NCI-H1694 (cell line): ENCODE results near the gene PIK3C2G.
A peak's percentile ranks its signal among the peaks of the same experiment; 100 is the strongest.

Source experiments
- DNase-seq: peaks from one replicate; lab custom pipeline; 2025; lab: John Stamatoyannopoulos, UW

Gene PIK3C2G

DNA sequence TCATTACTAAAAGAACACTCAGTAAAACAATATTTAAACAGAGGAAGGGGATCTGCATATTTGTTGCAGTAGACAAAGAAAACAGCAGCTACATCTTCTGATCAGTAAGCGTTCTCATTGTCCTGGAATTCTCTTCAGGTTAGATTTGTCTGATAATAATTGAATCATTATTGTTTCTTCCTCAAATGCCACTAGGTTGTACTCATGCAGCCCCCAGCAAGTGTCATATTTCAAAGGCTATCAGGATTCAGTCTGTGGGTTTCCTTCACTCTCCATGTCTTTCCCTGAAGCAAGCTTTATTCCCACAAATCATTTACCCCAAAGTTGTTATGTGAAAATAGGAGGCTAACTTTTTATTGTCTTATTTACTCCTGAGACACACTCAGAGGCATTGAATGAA, 14.7 kb downstream of the PIK3C2G start:
- DNase-seq: no peak

DNA sequence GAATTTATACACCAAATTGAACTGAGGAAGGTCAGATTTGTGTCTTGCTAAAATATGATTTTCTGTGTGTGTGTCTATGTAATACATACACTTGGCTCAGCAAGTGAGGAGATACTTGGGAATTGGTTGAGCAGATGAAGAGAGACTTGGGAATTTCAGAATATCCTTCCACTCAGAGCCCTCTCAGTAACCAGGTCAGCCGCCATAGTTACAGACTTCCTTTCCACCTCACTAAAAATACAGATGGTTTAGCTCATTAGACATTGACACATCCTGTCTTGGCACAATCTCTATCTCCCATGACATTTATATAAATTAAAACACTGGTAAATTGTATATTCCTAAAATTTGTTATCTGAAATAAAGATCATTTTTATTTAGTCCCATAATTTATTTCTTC, 15.9 kb downstream of the PIK3C2G start:
- DNase-seq: no peak

DNA sequence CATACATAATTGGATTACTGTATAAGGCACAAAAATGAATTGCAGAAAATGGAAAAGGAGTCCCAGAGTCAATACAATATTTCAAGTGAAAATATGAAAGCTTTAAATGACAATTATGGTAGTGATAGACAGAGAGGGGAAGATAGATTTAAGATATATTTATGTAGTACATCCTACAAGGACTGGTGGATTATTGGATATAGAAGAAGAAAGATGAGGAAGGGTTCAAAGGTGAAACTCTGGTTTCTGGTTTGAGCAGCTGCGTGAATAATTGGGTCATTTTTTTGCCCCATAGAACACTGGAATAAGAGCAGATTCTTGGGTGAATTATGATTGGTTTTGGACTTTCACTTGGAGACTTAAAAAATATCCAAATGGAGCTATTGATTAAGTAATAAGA, 19.4 kb downstream of the PIK3C2G start:
- DNase-seq: no peak

DNA sequence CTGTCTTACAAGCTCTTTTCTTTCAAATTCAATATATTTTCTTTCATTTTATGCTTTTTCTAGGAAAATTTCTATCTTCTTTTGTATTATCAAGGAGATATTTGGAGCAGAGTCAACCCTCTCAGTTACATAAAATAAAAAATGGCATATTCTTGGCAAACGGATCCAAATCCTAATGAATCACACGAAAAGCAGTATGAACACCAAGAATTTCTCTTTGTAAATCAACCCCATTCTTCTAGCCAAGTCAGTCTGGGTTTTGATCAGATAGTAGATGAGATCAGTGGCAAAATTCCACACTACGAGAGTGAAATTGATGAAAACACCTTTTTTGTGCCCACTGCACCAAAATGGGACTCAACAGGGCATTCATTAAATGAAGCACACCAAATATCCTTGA, 20.6 kb downstream of the PIK3C2G start:
- no peak for DNase-seq

DNA sequence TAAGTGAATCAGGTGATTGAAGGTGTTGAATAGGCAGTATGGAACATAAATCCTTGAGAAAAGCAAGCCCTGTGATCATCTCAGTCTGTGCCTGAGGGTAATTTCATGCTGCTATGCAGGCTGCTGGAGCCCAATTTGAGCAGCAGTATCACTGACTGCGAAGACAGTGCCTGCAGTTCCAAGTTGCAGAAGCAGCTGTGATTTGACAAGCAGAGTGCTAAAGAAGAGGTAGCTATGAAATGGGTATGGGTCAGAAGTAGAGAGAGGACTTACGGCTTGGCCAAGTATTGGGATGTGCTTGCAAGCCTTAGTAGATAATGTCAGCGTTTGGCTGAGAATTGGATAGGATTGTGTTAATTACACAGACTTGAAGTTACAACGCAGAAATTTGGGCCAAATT, 22.5 kb downstream of the PIK3C2G start:
- no peak for DNase-seq

DNA sequence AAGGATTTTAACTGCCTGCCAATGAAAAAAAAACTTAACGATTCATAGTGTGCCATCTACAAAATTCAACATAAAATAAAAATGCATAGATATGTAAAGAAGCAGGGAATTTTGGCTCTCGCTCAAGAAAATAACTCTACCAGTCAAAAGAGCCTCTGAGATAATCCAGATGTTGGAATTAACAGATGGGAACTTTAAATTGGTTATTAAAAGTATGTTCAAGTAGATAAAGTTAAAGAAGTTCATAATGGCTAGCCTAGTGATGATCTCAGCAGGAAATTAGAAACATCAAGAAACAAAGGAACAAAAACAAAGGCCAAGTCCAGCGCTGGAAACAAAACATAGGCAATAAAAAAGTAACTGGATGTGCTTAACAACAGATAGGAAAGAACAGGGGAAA, 23.1 kb downstream of the PIK3C2G start:
- DNase-seq: no peak

DNA sequence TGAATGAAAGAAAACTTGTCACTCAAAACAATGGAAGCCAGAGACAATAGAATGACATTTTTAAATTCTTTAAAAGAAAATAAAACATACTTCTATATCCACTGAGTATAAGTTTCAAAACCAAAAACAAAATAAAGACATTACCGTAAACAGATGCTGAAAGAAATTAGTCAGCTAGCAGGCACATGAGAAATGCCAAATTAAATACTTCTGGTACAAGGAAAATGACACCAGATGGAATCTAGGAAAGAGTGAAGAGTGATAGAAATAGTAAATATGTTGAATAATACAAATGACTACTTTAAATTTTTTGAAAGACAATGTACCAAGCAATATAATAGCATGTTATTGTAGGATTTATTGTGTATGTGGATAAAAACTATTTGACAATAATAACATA, 23.8 kb downstream of the PIK3C2G start:
- no peak for DNase-seq

DNA sequence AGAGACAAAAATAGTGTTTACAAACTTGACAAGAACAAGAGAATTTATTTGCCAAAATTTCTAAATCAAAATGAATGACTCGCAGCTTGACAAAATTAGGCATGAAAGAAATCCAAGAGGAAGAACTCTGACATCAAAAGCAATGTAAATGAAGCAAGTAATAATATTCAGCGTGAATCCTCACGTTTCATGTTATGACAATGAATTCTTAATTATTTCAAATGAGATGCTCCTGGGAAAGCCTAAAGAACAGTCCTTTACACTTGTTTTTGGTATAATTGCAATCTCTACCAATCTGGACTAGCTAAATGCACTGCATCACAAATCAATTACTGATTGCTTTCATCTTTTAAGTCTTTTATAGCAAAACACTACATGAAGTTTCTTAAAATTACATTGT, 29.1 kb downstream of the PIK3C2G start:
- DNase-seq: no peak

DNA sequence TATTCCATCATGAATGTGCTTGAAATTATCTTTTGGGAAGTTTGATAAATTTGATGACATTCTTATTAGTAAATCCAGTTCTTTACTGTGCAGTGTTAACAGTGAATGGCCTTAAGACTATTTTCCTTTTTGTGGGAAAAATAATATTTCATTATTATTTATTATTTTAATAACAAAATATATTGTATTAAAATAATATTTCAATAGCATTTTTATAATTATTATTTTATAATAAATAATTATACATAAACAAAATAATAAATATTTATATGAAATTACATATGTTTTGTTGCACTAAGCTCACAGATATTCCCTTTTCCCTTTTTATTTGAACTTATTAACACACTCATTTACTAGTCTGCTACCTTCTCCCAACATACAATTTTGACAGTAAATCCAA, 33.6 kb downstream of the PIK3C2G start:
- DNase-seq: no peak

DNA sequence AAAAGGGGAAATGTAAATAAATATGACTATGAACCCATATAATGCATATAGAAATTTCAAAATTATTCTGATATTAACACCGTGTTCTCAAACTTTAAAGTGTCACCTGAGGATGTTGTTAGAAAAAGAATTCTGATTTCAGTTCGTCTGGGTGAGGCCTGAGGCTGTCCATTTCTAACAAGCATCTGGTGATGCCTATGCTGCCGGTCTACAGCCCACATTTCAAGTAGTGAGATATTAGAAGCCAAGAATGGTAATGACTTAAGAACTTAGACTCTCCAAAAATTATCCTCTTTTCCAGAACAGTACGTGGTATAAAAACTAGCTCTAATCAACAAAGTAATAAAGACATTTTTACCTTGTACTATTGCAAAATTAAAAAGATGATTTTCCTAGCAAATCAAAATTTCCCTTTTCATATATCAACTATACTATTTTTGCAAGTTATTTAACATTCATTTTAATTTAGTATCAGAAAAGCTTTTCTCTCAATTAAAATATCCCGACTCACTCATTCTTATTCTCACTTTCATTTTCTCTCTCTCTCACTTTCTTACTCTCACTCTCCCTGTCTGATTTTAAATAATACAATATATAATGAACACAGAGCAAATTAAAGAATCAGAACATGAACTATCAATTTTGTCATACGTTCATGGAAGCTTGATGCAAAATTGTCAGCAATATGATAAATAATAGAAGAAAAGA, 35.0 kb downstream of the PIK3C2G start:
- DNase-seq: no peak

DNA sequence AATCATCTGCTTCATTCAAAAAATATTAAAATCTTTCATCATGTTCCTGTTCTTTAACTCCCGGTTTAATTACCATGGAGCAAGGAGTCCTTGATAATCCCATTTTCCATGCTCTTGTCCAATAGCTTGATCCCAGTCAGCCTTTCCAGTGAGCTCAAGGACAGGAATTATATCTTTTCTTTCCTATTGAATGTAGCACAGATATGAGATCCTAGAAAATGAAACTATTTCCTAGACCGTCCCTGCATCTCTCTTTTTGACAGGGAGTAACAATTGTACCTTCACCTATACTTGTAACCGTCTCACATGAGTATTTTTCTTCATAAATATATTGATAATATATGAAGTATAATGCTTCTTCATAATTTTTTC, 35.6 kb downstream of the PIK3C2G start:
- DNase-seq: no peak

DNA sequence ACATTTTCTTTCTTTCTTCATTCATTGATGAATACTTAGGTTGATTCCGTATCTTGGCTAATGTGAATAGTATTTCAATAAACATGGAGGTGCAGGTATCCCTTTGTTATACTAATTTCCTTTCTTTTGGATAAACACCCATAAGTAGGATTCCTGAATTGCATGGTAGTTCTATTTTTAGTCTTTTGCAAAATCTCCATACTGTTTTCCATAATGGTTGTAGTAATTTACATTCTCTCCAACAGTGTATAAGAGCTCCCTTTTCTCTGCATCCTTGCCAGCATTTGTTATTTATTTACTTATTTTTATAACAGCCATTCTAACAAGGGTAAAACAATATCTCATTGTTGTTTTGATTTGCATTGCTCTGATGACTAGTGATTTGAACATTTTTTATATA, 36.6 kb downstream of the PIK3C2G start:
- DNase-seq: no peak

DNA sequence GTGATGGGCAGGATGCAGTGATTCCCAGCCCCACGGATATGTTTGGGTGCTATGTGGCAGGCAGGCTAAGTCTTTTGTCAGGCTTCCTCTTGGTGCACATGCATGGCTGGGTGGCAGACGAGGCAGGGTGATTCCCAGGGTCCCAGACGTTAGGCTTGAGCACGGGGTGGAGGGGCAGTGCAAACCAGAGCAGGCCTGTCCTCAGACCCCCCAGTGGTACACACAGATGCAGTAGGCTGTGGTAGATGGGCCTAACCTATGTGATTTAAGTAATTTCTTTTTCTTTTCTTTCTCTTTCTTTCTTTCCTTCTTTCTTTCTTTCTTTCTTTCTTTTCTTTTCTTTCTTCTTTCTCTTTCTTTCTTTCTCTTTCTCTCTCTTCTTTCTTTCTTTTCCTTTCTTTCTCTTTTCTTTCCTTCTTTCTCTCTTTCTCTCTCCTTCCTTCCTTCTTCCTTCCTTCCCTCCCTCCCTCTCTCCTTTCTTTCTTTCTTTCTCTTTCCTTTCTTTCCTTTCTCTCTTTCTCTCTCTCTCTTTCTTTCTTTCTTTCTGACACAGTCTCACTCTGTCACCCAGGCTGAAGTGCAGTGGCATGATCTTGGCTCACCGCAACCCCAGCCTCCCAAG, 41.6 kb downstream of the PIK3C2G start:
- DNase-seq: no peak

DNA sequence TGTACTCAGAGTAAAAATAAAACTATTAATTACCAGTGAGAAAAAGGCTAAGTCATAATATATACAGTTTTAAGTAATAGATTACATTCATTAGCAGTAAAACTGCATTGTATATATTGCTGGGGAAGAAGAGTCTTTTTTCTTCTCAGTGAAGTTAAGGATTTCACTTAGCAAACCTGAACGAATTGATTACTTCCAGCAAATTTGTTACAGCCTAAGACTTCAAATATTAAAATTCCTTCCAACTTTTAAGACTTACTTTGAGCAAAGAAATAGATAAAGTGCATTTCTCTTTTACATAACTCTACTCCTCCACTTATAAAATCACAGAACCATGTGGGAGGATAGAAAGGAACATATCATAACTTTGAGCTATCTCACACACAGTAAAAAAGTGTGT, 43.3 kb downstream of the PIK3C2G start:
- no peak for DNase-seq

DNA sequence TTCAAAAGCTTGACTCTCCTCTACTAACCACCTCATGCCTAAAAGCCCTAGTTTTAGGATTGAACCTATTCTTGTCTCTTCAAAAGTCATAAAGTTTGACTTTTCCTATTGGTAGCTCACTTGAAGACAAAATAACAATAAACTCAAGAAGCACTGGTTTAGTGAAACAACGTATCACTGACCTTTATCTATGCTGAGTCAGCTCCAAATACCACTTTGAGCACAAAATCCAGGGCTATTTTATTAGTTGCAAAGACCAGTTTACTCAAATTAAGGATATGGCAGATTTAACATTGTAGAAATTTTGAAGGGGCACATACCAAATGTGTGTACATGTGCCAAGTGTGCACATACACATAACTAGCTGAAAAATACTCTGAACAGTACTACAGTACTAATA, 45.0 kb downstream of the PIK3C2G start:
- no peak for DNase-seq

DNA sequence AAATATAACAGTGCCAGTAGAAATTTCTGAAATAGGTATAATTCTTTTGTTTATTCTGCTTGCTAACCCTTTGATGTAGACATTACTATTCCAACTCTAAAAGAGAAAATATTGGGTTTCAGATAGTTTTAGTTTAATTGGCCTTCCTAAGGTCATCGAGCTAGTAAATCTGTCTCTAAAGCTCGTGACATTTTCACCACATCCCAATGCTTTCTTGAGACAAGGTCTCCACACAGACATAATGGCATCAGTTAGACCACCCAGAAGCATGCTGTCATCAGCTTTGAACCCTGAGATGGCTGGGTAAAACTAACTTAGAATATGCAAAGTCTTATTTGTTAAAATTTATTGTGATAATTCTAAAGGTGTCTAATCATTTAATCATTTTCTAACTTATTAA, 52.0 kb downstream of the PIK3C2G start:
- no peak for DNase-seq

DNA sequence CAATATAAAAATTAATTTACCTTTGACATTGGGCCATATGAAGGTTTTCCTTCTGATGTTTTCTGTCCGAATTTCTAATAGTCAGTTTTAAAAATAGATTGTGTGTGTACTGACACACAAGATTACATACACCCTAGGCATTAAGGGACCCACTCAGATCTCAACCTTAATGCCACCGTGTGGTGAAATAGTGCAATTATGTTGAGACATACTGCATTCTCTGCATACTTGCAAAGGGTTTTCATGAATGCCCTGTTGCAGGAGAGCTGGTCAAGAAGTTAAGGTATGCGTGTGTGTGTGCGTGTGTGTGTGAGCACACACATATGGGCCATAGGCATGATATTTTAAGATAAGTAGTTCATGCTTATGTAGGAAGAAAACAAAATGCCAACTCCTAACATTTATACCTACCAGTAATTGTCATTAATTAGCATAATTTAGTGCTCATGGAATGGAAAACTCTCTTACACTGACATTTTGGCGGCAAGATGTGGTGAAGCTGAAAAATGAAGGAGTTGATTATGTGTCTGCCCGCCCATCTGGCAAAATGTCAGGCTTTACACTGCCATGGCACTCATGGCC, 58.8 kb downstream of the PIK3C2G start:
- DNase-seq: peak; percentile 32

DNA sequence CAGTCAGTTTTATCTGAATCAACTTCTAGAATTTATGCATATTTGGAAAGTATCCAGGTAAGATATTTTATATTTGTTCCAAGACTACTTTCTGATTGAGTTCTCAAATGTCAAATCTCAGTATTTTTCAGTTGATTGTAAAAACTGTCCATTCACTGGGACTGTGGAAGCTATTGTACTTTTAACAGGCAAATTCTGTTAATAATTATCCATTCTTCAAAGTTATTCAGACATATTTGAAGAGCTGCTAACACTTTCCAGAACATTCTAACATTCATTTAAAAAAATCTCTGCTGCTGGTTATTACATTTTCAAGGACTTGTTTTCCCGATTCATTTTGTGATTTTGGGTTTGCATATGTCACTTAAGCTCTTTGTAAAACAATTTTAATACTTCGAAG, 59.7 kb downstream of the PIK3C2G start:
- DNase-seq: no peak

DNA sequence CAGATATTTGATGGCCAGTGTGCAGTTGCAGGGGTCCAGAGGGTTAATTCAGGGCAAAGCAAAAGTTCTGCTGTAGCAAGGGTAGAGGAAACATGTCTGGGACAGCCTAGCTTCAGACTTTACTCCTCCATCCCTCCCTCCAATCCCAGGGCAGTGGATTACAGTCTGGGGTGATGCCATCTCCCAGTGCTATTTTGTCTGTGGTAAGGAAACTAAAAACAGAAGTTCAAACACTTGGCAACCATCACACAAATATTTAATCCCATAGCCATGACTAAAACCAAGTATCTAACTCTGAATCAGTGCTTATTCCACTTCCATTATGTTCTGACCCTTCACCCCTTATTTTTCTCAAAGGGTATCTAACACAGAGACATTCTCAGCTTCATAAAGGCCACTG, 61.8 kb downstream of the PIK3C2G start:
- DNase-seq: no peak

DNA sequence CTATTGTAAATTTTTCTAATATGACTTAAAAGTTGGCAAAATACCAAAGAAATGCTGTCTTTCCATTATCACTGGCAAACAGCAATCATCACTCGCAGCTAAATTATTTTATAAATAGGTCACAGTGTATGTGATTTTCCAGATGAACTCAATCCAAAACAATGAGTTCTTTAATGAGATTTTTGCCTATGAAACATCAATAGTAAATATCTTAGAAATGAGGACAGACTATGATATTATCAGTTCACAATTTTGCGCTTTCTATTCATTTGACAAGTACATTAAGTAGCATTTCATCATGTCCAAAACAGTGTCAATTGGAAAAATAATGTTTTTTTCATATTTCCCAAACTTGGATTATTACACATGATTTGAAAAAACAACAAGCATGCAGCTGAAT, 65.7 kb downstream of the PIK3C2G start:
- DNase-seq: no peak

DNA sequence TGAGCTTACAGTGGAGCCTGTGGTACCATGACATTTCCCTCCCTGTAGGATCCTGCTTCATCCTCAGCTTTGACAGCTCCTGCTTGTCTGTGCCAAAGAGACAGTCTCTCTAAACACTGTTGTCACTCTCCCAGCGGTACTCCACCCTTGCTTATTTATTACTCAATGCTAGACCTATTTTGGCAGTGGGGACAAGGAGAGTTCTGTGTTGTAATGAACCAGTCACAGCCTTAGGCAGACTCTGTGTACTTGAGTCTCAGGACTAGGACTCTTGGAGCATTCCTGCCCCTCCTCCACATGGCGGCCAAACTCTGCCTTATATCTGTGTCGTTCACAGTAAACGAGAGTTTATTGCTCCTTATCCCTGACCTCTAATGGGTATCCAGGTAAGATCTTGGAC, 70.9 kb downstream of the PIK3C2G start:
- no peak for DNase-seq

DNA sequence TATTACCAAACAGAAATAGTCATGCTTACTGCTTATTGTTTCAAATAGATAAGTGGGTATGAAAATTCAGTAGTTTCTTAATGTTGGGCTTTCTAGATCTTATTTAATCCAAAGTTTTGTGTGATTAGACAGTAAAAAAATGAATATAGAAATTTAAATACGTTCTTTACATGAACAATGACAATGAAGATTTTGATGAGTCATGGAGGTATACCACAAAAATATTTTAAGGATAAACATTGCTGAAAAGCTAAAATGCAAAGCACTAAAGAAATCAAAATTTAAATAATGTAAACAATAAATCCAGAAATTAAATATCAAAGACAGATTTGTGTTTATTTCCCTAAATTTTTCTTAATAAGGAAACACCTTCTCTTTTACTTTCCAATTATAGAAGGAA, 78.3 kb downstream of the PIK3C2G start:
- DNase-seq: no peak

DNA sequence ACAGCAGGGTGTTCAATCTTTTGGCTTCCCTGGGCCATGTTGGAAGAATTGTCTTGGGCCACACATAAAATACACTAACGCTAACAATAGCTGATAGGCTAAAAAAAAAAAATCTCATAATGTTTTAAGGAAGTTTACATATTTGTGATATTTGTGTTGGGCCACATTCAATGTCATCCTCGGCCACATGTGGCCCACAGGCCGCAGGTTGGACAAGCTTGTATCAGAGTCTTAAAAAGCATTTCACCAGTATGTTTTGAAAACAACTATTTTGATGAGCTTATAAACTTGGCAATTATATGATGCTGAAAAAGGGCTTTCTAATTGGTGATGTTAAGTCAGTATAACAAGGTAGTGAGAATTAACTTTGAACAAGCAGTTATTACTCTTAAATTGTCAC, 78.9 kb downstream of the PIK3C2G start:
- DNase-seq: no peak

DNA sequence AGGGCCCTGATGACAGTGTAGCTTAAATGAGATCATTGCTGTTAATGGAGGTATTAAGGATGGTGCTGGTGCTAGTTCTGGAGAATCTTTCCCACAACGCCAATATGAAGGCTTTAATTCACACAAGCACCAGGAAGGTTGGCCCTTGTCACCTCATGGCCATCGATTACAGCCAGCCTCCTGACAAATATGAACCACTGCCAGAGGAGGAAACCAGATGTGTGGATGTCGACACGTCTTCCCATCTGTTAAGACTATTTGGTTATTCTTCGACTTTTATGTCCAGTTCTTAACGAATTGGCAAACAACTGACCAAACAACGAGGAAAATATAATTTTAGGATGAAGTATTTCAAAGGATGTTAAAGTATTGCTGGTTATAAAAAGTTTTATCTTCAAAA, 79.5 kb downstream of the PIK3C2G start:
- no peak for DNase-seq
